ENCODE measurements around the gene FANCM. TPM values are rescaled to one million over a fixed set of nuclear protein-coding genes. Genes with fewer than 3 reads are reported as not detected.

Gene FANCM
- total RNA-seq, 1 donor from 2014 or later: 4.4 TPM

GRCh38 chr14:45181806-45182205 is 46.1 kb downstream of the FANCM start:
- no peak for DNase-seq (ENCODE audit: extremely low spot score, unreplicated experiment)
- H3K27ac Mint-ChIP-seq (ENCODE audit: unreplicated experiment): no peak overlapping the region
- H3K27me3 Mint-ChIP-seq (ENCODE audit: unreplicated experiment): no peaks in the 10 kb centered on the region
- H3K9me3 Mint-ChIP-seq (ENCODE audit: unreplicated experiment): no peaks in the 10 kb centered on the region
- no peaks in the 10 kb centered on the region for H3K36me3 Mint-ChIP-seq (ENCODE audit: unreplicated experiment)
- TF ChIP-seq CTCF (IDR thresholded peaks at IDR 0.05): no peak
- peaks cover 3% of the 10 kb centered on the region for H3K4me1 Mint-ChIP-seq (ENCODE audit: unreplicated experiment)
- no peak overlapping the region for H3K4me3 Mint-ChIP-seq (ENCODE audit: unreplicated experiment)

DNA sequence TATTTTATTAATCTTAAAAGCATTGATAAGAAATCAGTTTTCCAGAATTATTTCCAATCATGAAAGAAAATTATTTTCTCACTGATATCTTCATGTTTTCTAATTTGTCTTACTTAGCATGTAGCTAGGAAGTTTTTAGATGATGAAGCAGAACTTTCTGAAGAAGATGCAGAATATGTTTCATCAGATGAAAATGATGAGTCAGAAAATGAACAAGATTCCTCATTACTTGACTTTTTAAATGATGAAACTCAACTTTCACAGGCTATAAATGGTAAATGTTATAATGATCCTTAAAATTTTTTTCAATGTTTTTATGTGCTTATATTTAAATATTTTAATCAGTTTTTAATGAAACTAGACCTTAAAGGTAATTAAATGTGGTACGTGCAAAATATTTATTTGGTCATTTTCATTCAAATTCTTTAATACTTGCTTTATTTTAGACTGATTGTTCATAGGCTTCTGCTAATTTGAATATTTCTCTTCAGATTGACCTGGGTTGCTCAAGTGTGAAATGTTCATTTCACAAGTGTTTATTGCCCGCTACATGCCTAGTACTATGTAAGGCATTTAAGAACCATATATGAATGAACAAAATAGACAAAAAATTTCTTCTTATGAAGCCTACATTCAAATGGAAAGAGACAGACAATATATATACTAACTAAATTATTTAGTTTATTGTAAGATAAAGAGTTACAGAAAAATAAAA is 49.5 kb downstream of the FANCM start:
- Mint-ChIP-seq H3K4me1 (ENCODE audit: unreplicated experiment) (no peaks in the 10 kb centered on the region), H3K36me3 (ENCODE audit: unreplicated experiment) (peaks cover 2% of the 10 kb centered on the region), H3K27ac (ENCODE audit: unreplicated experiment) (no peak overlapping the region), H3K9me3 (ENCODE audit: unreplicated experiment) (no peaks in the 10 kb centered on the region), H3K4me3 (ENCODE audit: unreplicated experiment) (no peak overlapping the region), H3K27me3 (ENCODE audit: unreplicated experiment) (no peaks in the 10 kb centered on the region)
- DNase-seq (ENCODE audit: extremely low spot score, unreplicated experiment): no peak
- TF ChIP-seq CTCF (IDR thresholded peaks at IDR 0.05): no peak

GRCh38 chr14:45194964-45195363 is 59.2 kb downstream of the FANCM start:
- TF ChIP-seq CTCF (IDR thresholded peaks at IDR 0.05): no peak
- DNase-seq (ENCODE audit: extremely low spot score, unreplicated experiment): no peak
- Mint-ChIP-seq H3K27me3 (ENCODE audit: unreplicated experiment) (no peaks in the 10 kb centered on the region), H3K4me1 (ENCODE audit: unreplicated experiment) (no peaks in the 10 kb centered on the region), H3K36me3 (ENCODE audit: unreplicated experiment) (peaks cover 12% of the 10 kb centered on the region), H3K9me3 (ENCODE audit: unreplicated experiment) (no peaks in the 10 kb centered on the region), H3K27ac (ENCODE audit: unreplicated experiment) (no peak overlapping the region), H3K4me3 (ENCODE audit: unreplicated experiment) (no peak overlapping the region)

DNA sequence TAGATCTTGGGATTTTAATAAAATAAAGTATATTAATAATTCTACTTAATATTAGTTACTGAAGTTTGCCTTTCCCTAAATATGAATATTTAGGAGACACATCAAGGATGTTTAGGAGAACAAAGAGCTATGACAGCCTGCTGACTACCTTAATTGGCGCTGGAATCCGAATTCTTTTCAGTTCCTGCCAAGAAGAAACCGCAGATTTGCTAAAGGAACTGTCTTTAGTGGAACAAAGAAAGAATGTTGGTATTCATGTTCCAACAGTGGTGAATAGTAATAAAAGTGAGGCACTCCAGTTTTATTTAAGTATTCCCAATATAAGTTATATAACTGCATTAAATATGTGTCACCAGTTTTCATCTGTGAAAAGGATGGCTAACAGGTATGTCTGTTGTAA is 62.8 kb downstream of the FANCM start:
- H3K27ac Mint-ChIP-seq (ENCODE audit: unreplicated experiment): no peak overlapping the region
- TF ChIP-seq CTCF (IDR thresholded peaks at IDR 0.05): no peak
- DNase-seq (ENCODE audit: extremely low spot score, unreplicated experiment): no peak

DNA sequence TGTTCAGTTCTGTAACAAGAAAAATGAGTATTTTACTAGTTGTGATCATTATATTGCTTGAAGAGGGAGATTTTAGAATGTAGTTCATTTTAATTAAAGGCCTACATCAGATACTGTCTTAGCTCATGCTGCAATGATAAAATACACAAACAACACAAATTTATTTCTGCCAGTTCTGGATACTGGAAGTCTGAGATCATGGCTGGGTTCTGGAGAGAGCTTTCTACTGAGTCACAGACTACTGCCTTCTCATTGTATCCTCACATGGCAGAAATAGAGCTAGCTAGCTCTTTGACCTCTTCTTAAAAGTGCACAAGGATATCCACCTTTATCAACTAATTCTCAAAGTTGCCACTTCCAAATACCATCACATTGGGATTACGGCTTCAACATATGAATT is 63.5 kb downstream of the FANCM start:
- no peak for DNase-seq (ENCODE audit: extremely low spot score, unreplicated experiment)
- H3K27ac Mint-ChIP-seq (ENCODE audit: unreplicated experiment): no peak overlapping the region

More for the DNA sequence above, 62.8 kb downstream of the FANCM start:
- Mint-ChIP-seq H3K36me3 (ENCODE audit: unreplicated experiment) (peaks cover 16% of the 10 kb centered on the region), H3K27me3 (ENCODE audit: unreplicated experiment) (no peaks in the 10 kb centered on the region), H3K4me1 (ENCODE audit: unreplicated experiment) (no peaks in the 10 kb centered on the region), H3K9me3 (ENCODE audit: unreplicated experiment) (no peaks in the 10 kb centered on the region), H3K4me3 (ENCODE audit: unreplicated experiment) (no peak overlapping the region)

More for the DNA sequence above, 63.5 kb downstream of the FANCM start:
- H3K36me3 Mint-ChIP-seq (ENCODE audit: unreplicated experiment): peaks cover 16% of the 10 kb centered on the region
- no peaks in the 10 kb centered on the region for H3K9me3 Mint-ChIP-seq (ENCODE audit: unreplicated experiment)
- TF ChIP-seq CTCF (IDR thresholded peaks at IDR 0.05): no peak
- H3K27me3 Mint-ChIP-seq (ENCODE audit: unreplicated experiment): no peaks in the 10 kb centered on the region
- H3K4me3 Mint-ChIP-seq (ENCODE audit: unreplicated experiment): no peak overlapping the region
- H3K4me1 Mint-ChIP-seq (ENCODE audit: unreplicated experiment): no peaks in the 10 kb centered on the region
